ENCODE measurements around the gene RXRG.

The RXRG gene

GRCh38 chr1:165456861-165457260, 11.9 kb upstream of the RXRG start:
- DNase-seq: no peak
- H3K79me2 ChIP-seq (ENCODE audit: low read length): no peaks in the 10 kb centered on the region
- H3K9me2 ChIP-seq (replicated peaks; ENCODE audit: insufficient read depth, low read length): no peaks in the 10 kb centered on the region
- no peaks in the 10 kb centered on the region for H3F3A ChIP-seq (ENCODE audit: insufficient read depth, low read length)
- H3K27me3 ChIP-seq (replicated peaks; ENCODE audit: insufficient read depth, low read length): no peaks in the 10 kb centered on the region
- H3K4me2 ChIP-seq (ENCODE audit: low read depth, low read length): no peak overlapping the region
- H3K27ac ChIP-seq (ENCODE audit: low read length): no peak overlapping the region
- H3K4me3 ChIP-seq (ENCODE audit: low read length): no peak overlapping the region
- no peak overlapping the region for H3K9ac ChIP-seq (ENCODE audit: low read length)
- no peaks in the 10 kb centered on the region for H3K36me3 ChIP-seq (replicated peaks; ENCODE audit: insufficient read depth, low read length)
- H3K9me3 ChIP-seq (replicated peaks; ENCODE audit: insufficient read depth, low read length): no peaks in the 10 kb centered on the region
- no peak overlapping the region for H2AFZ ChIP-seq (ENCODE audit: low read length)
- no peak for TF ChIP-seq EZH2 (optimal IDR thresholded peaks at IDR 0.05; ENCODE audit: low read depth, low read length)
- TF ChIP-seq CTCF (IDR thresholded peaks at IDR 0.05; ENCODE audit: low read length): no peak
- no peak for TF ChIP-seq EZH2phosphoT487 (IDR thresholded peaks at IDR 0.05; ENCODE audit: low read length)
- no peaks in the 10 kb centered on the region for H4K20me1 ChIP-seq (ENCODE audit: insufficient read depth, low read length)
- no peaks in the 10 kb centered on the region for H3K4me1 ChIP-seq (ENCODE audit: low read length)

GRCh38 chr1:165456114-165456513, 11.2 kb upstream of the RXRG start:
- TF ChIP-seq CTCF (IDR thresholded peaks at IDR 0.05; ENCODE audit: low read length): no peak
- TF ChIP-seq EZH2phosphoT487 (IDR thresholded peaks at IDR 0.05; ENCODE audit: low read length): no peak
- no peak for TF ChIP-seq EZH2 (optimal IDR thresholded peaks at IDR 0.05; ENCODE audit: low read depth, low read length)
- DNase-seq: no peak
- Histone ChIP-seq H3K9ac (ENCODE audit: low read length) (no peak overlapping the region), H3K4me2 (ENCODE audit: low read depth, low read length) (no peak overlapping the region), H3K4me3 (ENCODE audit: low read length) (no peak overlapping the region), H3K9me2 (replicated peaks; ENCODE audit: insufficient read depth, low read length) (no peaks in the 10 kb centered on the region), H4K20me1 (ENCODE audit: insufficient read depth, low read length) (no peaks in the 10 kb centered on the region), H3K36me3 (replicated peaks; ENCODE audit: insufficient read depth, low read length) (no peaks in the 10 kb centered on the region), H3K27ac (ENCODE audit: low read length) (no peak overlapping the region), H3K27me3 (replicated peaks; ENCODE audit: insufficient read depth, low read length) (no peaks in the 10 kb centered on the region), H3K4me1 (ENCODE audit: low read length) (no peaks in the 10 kb centered on the region), H3F3A (ENCODE audit: insufficient read depth, low read length) (no peaks in the 10 kb centered on the region), H2AFZ (ENCODE audit: low read length) (no peak overlapping the region), H3K9me3 (replicated peaks; ENCODE audit: insufficient read depth, low read length) (no peaks in the 10 kb centered on the region), H3K79me2 (ENCODE audit: low read length) (no peaks in the 10 kb centered on the region)

- Histone ChIP-seq H3K36me3 (replicated peaks; ENCODE audit: insufficient read depth, low read length) (no peaks in the 10 kb centered on the region), H3K79me2 (ENCODE audit: low read length) (no peaks in the 10 kb centered on the region)
- TF ChIP-seq EZH2 (optimal IDR thresholded peaks at IDR 0.05; ENCODE audit: low read depth, low read length): no peak
- no peak for TF ChIP-seq CTCF (IDR thresholded peaks at IDR 0.05; ENCODE audit: low read length)
- no peak for TF ChIP-seq EZH2phosphoT487 (IDR thresholded peaks at IDR 0.05; ENCODE audit: low read length)
Measured at GRCh38 chr1:165455111-165455510, 10.2 kb upstream of the RXRG start.

More at GRCh38 chr1:165455111-165455510, 10.2 kb upstream of the RXRG start:
- Histone ChIP-seq H3K4me3 (ENCODE audit: low read length) (no peak overlapping the region), H3F3A (ENCODE audit: insufficient read depth, low read length) (no peaks in the 10 kb centered on the region), H3K4me2 (ENCODE audit: low read depth, low read length) (no peak overlapping the region), H4K20me1 (ENCODE audit: insufficient read depth, low read length) (no peaks in the 10 kb centered on the region), H2AFZ (ENCODE audit: low read length) (no peak overlapping the region), H3K4me1 (ENCODE audit: low read length) (no peaks in the 10 kb centered on the region), H3K9me2 (replicated peaks; ENCODE audit: insufficient read depth, low read length) (no peaks in the 10 kb centered on the region), H3K27ac (ENCODE audit: low read length) (no peak overlapping the region), H3K9ac (ENCODE audit: low read length) (no peak overlapping the region), H3K27me3 (replicated peaks; ENCODE audit: insufficient read depth, low read length) (no peaks in the 10 kb centered on the region), H3K9me3 (replicated peaks; ENCODE audit: insufficient read depth, low read length) (no peaks in the 10 kb centered on the region)
- no peak for DNase-seq
